GM12875 (cell line): Measurements from ENCODE around the gene CDC23.

ENCODE experiments used
- H3K4me3 ChIP-seq: one replicate; pipeline ENCODE4 v1.5.1; 2011; ENCODE audit warnings: low read depth, low read length, control low read depth
- CTCF ChIP-seq: IDR thresholded peaks from 2 replicates; pipeline ENCODE4 v1.5.1; 2011; ENCODE audit warnings: low read depth, mild to moderate bottlenecking, control low read depth, inconsistent platforms, low read length, moderate library complexity, borderline replicate concordance; ENCODE audit not compliant: insufficient read depth

CDC23 gene

GRCh38 chr5:138141734-138142133, 71.4 kb downstream of the CDC23 start:
- no peak for TF ChIP-seq CTCF

GRCh38 chr5:138140268-138140667, 72.9 kb downstream of the CDC23 start:
- no peak overlapping the region for H3K4me3 ChIP-seq
- TF ChIP-seq CTCF, result no peak

More at GRCh38 chr5:138141734-138142133, 71.4 kb downstream of the CDC23 start:
- H3K4me3 ChIP-seq, result no peak overlapping the region

- TF ChIP-seq CTCF, result no peak
- H3K4me3 ChIP-seq, result no peak overlapping the region
Measured at GRCh38 chr5:138139781-138140090, 73.4 kb downstream of the CDC23 start.

GRCh38 chr5:138138949-138139780, 74.0 kb downstream of the CDC23 start, which contains the start of gene NME5:
Gene NME5 (minus strand): TSS chr5:138139428. CDS start chr5:138138780, 648 bp downstream.
- H3K4me3 ChIP-seq, result peak within 1 kb of the TSS; percentile 43

More at GRCh38 chr5:138138949-138139780, 74.0 kb downstream of the CDC23 start, which contains the start of gene NME5:
- no peak for TF ChIP-seq CTCF
